ENCODE results near the gene SCGB3A2. TPM values are rescaled to one million over a fixed set of nuclear protein-coding genes. Genes with fewer than 3 reads are reported as not detected.
"Not testable (repeated sequence)": the region's sequence is repeated elsewhere in the genome, so short reads cannot be mapped to it uniquely, and the experiment has no call there.

The SCGB3A2 gene
- total RNA-seq, 2 experiments from 2014 or later = not detected

DNA sequence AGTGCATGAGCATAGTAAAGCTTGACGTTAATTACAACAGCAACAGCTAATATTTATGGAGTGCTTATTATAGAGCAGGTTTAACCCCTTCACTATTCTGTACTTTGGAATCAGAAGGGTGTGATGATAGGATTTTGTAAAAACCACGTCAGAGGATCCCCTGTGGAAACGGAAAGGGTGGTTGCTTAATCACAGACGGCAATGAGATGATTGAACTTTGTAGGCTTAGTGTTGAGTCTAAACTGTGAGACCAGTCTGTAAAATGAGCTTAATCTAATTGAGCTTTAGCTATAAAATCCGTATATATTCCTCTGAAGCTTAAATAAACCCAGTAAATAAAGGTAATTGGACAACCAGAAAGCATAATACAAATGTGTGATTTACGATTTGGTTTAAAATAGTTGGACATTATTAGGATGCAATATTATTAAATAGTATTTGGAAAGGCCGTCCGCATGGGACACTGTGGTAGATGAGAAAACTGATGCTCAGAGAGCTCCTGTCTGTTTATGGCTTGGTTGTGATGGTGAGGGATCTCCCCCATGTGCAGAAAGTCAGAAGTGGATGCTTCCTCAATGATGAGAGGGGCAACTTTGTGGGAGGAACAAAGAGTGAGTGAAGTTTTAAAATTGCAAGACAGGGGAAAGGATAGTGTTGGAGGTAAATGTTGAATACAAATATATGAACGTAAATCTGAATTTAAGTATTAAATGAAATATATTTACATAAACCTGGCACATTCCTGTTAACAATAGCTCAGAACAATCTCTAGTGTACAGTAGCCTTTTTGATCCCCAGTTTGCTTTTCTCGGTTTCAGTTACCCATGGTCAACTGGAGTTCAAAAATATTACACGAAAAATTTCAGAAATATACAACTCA, 23.4 kb upstream of the SCGB3A2 start:
- H3K27me3 Mint-ChIP-seq = peaks cover 10% of the 10 kb centered on the region
- POLR2A ChIA-PET = no interaction called here
- H3K4me3 Mint-ChIP-seq = no peak overlapping the region
- no peak overlapping the region for H3K27ac Mint-ChIP-seq
- peaks cover 3% of the 10 kb centered on the region for H3K4me1 Mint-ChIP-seq
- H3K9me3 Mint-ChIP-seq = no peaks in the 10 kb centered on the region
- DNase-seq = no peak
- no peaks in the 10 kb centered on the region for H3K36me3 Mint-ChIP-seq
- no peak for ATAC-seq (ENCODE audit: low read depth)

DNA sequence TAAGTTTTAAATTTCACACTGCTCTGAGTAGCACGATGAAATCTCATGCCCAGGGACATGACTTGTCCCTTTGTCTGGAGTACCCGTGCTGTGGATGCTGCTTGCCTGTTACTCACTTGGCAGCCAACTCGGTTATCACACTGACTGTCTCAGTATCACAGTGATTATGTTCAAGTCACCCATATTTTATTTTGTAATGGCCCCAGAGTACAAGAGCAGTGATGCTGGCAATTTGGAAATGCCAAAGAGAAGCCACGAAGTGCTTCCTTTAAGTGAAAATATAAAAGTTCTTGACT, 22.8 kb upstream of the SCGB3A2 start:
- POLR2A ChIA-PET = no interaction called here
- Mint-ChIP-seq H3K27me3 (peaks cover 9% of the 10 kb centered on the region), H3K4me3 (no peak overlapping the region), H3K27ac (no peak overlapping the region), H3K4me1 (peaks cover 3% of the 10 kb centered on the region), H3K9me3 (no peaks in the 10 kb centered on the region), H3K36me3 (no peaks in the 10 kb centered on the region)
- no peak for DNase-seq
- ATAC-seq (ENCODE audit: low read depth) = no peak

DNA sequence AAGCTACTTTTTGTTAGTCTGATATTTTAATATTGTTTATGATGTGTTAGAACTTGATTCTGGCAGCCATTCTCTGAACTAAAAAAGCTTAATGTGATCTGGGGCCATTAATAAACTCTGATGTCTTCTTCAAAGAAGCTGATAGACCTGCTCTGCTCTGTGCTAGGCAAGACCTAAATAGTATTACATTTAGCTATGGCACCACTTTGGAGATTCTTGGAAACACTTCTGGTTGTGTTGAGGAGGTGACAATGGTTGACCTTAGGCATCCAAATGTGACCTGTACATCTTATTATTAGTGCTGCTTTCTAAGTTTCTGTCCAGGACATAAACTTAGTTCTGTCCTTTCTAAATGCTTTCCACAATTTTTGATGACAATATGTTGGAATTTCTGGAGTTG, 21.7 kb upstream of the SCGB3A2 start:
- ATAC-seq (ENCODE audit: low read depth) = no peak
- H3K27me3 Mint-ChIP-seq = peaks cover 9% of the 10 kb centered on the region
- no peak overlapping the region for H3K27ac Mint-ChIP-seq

DNA sequence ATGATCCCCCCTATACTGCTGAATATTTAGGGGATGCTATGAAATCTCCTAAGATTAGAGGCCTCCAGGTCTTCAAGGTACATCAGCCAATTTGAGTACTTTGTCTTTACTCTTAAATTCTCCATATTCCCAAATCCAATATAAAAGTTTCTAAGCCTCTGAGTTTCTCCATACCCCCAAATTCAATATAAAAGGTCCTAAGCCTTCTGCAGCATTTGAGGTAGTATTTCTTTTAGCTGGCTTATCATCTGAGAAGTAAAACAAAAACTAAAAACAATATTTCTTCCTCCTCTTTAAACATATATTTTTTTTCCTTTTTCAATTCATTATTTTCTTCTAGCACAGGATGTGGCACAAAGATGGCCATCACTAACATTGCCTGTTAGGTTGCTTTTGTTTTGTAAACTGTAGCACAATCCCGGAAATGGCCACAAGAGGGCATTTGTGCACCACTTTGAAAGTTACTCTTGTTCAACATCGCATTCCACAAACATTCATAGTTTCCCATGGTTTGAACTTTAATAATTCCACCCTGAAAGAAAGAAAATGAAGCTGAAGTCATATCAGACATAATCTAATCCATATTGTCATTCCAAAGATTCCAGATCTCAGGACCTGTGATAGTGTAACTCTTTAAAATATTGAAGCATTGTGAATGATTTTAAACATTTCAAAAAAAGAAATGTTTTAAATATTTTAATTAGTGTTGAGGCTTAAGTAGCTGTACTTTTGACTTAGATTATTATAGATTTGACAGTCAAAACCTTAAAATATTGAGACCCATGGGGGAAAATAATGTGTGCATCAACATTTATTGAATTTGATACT, 21.0 kb upstream of the SCGB3A2 start:
- peak; percentile 30 for ATAC-seq (ENCODE audit: low read depth)
- Mint-ChIP-seq H3K36me3 (no peaks in the 10 kb centered on the region), H3K9me3 (no peaks in the 10 kb centered on the region), H3K27ac (no peak overlapping the region), H3K27me3 (peaks cover 6% of the 10 kb centered on the region), H3K4me1 (peaks cover 3% of the 10 kb centered on the region), H3K4me3 (no peak overlapping the region)
- POLR2A ChIA-PET = no interaction called here
- DNase-seq = peak; percentile 27

More for the DNA sequence above, 21.7 kb upstream of the SCGB3A2 start:
- no peak for DNase-seq
- POLR2A ChIA-PET = no interaction called here
- Mint-ChIP-seq H3K4me3 (no peak overlapping the region), H3K9me3 (no peaks in the 10 kb centered on the region), H3K4me1 (peaks cover 3% of the 10 kb centered on the region), H3K36me3 (no peaks in the 10 kb centered on the region)

DNA sequence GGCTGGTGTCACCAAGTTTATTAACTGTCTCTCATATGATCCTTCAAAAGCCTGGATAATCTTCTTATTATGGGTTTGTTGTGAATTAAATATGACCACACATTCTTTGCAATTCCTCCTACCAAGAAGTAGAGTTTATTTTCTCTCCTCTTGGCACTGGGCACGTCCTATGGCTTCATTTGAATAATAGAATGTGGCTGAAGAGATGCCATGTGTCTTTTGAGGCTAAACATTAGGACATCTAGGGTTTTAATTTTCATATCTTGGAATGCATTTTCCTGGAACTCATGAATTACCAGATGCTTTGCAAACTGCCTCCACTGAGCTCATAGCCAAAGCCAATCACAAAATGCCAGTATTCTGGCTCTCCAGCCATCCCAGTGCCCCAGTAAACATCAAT, 19.9 kb upstream of the SCGB3A2 start:
- POLR2A ChIA-PET = no interaction called here
- DNase-seq (no peak), ATAC-seq (ENCODE audit: low read depth) (no peak)
- Mint-ChIP-seq H3K27ac (no peak overlapping the region), H3K9me3 (no peaks in the 10 kb centered on the region), H3K4me1 (peaks cover 3% of the 10 kb centered on the region), H3K27me3 (peaks cover 6% of the 10 kb centered on the region), H3K4me3 (no peak overlapping the region), H3K36me3 (no peaks in the 10 kb centered on the region)

DNA sequence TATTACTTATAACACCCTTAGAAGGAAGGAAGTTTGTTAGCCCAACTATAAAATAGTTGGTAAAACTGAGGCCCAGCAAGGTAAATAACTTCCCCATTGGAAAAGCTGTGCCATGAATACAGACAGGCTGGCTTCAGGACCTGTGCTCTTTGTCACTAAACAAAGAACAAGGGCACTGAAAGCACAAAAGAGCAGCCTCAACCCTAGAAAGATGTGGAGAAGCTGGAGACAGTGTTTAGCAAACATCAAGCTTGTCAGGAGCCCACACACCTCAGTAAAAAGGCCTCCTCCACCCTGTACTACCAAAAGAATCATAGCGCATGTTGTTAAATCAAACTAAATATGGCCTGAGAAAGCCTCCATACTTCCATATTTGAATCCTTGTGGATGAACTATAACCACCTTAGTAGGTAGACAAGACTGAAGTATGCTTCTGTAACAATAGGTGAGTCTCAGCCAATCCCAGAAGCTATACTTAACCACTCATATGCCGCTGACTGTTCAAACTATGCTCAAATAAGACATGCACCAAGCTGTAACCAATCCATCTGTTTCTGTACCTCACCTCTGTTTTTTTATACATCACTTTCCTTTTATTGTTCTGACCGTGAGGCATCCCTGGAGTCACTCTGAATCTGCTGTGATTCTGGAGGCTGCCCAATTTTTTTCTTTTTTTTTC, 18.4 kb upstream of the SCGB3A2 start:
- H3K27me3 Mint-ChIP-seq = peaks cover 2% of the 10 kb centered on the region
- DNase-seq (no peak), ATAC-seq (ENCODE audit: low read depth) (no peak)
- no peaks in the 10 kb centered on the region for H3K9me3 Mint-ChIP-seq
- peaks cover 3% of the 10 kb centered on the region for H3K4me1 Mint-ChIP-seq
- POLR2A ChIA-PET = no interaction called here
- no peak overlapping the region for H3K27ac Mint-ChIP-seq
- H3K36me3 Mint-ChIP-seq = no peaks in the 10 kb centered on the region
- H3K4me3 Mint-ChIP-seq = no peak overlapping the region

DNA sequence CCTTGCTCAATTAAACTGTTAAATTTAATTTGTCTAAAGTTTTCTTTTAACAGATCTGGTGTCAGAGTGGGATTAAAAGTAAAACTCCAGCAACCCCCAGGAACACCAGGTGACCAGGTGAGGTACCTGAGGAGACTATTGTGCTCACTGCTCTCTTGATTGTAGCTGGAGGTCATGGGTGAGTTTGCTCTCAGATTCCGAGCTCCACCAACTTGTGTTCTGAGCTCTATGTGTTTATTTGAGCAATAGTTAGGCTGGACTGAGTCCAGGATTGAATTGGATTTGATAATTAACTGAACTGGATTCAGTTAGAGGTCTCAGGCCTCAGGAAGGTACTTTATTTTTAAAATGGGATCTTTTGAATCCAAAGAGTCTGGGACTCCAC, 17.9 kb upstream of the SCGB3A2 start:
- Mint-ChIP-seq H3K27ac (no peak overlapping the region), H3K36me3 (no peaks in the 10 kb centered on the region), H3K27me3 (no peaks in the 10 kb centered on the region), H3K4me1 (peaks cover 3% of the 10 kb centered on the region), H3K4me3 (no peak overlapping the region), H3K9me3 (no peaks in the 10 kb centered on the region)
- ATAC-seq (ENCODE audit: low read depth) (no peak), DNase-seq (no peak)
- POLR2A ChIA-PET = no interaction called here

DNA sequence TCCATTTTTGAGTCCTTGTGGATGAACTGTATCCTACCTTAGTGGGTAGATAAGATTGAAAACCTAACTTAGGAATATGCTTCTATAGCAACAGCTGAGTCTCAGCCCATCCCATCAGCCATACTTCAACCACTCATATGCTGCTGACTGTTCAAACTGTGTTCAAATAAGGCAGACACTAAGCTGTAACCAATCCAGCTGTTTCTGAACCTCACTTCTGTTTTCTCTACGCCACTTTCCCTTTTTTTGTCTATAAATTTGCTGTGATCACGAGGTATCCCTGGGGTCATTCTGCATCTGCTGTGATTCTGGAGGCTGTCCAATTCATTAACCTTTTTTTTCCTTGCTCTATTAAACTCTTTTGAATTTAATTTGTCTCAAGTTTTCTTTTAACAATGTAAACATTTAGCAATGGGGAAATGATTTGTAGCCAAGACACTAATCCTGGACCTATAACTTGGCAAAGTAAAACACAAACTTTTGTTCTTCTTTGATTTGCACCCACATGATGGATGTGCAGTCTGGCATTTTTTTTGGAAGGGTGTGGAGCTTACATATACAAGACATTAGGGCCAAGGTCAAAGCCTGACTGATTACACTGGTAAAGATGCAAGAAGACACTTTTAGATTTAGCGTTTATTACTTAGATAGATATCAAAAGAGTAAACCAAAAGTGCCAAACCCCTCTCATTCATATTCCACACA, 14.9 kb upstream of the SCGB3A2 start:
- POLR2A ChIA-PET = no interaction called here

DNA sequence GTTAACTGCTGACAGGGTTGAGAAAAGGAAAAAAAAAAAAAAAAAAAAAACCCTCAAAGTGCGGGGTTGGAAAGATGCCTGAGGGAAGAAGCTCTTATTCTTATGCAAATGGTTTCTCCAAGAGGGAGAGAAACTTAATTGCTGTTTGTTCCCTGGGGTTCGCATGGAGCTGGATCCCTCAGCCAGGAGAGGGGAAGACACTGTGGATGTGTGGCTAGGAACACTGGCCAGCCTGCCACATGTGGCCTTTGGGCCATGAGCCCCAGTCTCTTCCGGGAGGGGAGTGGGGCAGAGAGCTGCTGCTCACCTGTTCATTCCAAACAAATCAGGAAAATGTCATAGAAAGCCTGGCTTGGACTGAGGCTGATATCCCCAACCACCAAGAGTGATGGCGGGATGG, 9.4 kb upstream of the SCGB3A2 start:
- Mint-ChIP-seq H3K4me1 (no peaks in the 10 kb centered on the region), H3K27ac (no peak overlapping the region), H3K27me3 (no peaks in the 10 kb centered on the region), H3K36me3 (no peaks in the 10 kb centered on the region), H3K4me3 (no peak overlapping the region), H3K9me3 (no peaks in the 10 kb centered on the region)
- POLR2A ChIA-PET = no interaction called here
- ATAC-seq (ENCODE audit: low read depth) (no peak), DNase-seq (no peak)

More for the DNA sequence above, 14.9 kb upstream of the SCGB3A2 start:
- Mint-ChIP-seq H3K36me3 (no peaks in the 10 kb centered on the region), H3K4me1 (no peaks in the 10 kb centered on the region), H3K4me3 (no peak overlapping the region), H3K9me3 (no peaks in the 10 kb centered on the region), H3K27ac (no peak overlapping the region), H3K27me3 (no peaks in the 10 kb centered on the region)
- DNase-seq = no peak
- no peak for ATAC-seq (ENCODE audit: low read depth)

DNA sequence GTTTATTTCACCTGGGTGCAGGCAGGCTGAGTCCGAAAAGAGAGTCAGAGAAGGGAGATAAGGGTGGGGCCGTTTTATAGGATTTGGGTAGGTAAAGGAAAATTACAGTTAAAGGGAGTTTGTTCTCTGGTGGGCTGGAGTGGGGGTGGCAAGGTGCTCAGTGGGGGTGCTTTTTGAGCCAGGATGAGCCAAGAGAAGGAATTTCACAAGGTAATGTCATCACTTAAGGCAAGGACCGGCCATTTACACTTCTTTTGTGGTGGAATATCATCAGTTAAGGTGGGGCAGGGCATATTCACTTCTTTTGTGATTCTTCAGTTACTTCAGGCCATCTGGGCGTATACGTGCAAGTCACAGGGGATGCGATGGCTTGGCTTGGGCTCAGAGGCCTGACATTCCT, 8.6 kb upstream of the SCGB3A2 start:
- ATAC-seq (ENCODE audit: low read depth); H3K27ac Mint-ChIP-seq; H3K4me1 Mint-ChIP-seq; POLR2A ChIA-PET; H3K27me3 Mint-ChIP-seq; H3K9me3 Mint-ChIP-seq; H3K4me3 Mint-ChIP-seq; H3K36me3 Mint-ChIP-seq; DNase-seq: not testable (repeated sequence)

DNA sequence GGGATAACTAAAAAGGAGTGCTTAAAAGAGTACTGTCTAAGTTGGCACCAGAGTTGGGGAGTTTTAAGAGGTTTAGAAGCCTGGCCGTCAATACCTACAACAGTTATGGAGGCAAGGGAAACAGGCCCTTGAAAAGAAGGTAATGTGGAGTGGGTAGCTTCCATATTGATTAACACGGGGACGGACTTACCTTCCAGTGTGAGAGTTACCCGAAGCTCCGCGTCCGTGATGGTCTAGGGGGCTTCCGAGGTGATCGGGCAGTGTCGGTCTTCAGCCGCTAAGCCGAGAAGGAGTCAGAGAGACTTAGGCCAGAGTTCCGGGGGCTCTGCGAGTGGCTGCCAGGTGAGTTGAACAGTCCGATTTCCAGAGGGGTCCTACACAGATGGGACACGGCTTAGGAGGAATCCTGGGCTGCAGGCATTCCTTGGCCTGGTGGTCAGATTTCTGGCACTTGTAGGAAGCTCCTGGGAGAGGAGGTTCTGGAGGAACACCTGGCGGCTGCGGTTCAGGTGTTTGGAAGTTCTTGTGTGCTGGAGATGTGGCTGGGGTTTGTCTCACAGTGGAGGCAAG, 6.4 kb upstream of the SCGB3A2 start:
- POLR2A ChIA-PET; DNase-seq; H3K4me1 Mint-ChIP-seq; H3K4me3 Mint-ChIP-seq; H3K36me3 Mint-ChIP-seq; H3K9me3 Mint-ChIP-seq; H3K27me3 Mint-ChIP-seq; ATAC-seq (ENCODE audit: low read depth); H3K27ac Mint-ChIP-seq: not testable (repeated sequence)

DNA sequence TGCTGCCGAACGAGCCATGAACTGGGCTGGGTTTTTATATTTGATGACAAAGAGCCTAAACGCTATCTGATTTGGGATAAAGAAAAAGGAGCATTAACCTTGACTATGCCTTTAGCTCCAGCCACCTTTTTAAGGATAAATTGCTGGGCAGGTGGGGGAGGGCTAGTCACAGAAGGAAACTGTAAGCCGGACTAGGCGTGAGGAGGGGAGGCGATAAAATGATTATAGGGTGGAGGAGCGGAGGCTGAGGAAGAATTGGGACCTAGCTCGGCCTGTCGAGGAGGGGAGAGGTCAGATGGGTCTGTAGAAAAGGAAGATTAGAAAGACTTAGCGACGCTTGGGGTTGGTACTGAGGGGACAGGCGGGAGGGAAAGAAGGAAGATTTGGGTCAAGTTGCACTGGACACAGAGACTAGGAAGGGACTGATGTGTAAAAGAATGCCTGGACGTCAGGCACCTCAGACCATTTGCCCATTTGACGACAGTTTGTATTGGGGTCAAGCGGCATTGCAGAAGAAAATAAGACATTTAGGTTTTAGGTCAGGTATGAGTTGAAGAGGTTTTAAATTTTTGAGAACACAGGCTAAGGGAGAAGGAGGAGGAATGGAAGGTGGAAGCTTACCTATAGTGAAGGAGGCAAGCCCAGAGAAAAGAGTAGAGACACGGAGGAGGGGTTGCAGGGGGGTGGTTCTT, 5.6 kb upstream of the SCGB3A2 start:
- H3K27ac Mint-ChIP-seq, H3K9me3 Mint-ChIP-seq: not testable (repeated sequence)

More for the DNA sequence above, 5.6 kb upstream of the SCGB3A2 start:
- ATAC-seq (ENCODE audit: low read depth); H3K4me3 Mint-ChIP-seq; H3K36me3 Mint-ChIP-seq; DNase-seq; POLR2A ChIA-PET; H3K27me3 Mint-ChIP-seq; H3K4me1 Mint-ChIP-seq: not testable (repeated sequence)

All from activated naive CD8-positive, alpha-beta T cell treated with anti-CD3 and anti-CD28 coated beads, Interleukin-2, amount 10 ng/mL, durations not matched to agents 7 days and 5 days (primary cell).